CD4-positive, alpha-beta T cell treated with Interleukin-17A for 4 hours (primary cell): ENCODE data around the gene TM4SF20.

ENCODE experiments used
- DNase-seq: peaks from one replicate; pipeline ENCODE4 v3.0.0-alpha.2; 2020; ENCODE audit warnings: mixed read lengths

Gene TM4SF20

GRCh38 chr2:227317834-227318233, 61.3 kb downstream of the TM4SF20 start:
- no peak for DNase-seq

DNA sequence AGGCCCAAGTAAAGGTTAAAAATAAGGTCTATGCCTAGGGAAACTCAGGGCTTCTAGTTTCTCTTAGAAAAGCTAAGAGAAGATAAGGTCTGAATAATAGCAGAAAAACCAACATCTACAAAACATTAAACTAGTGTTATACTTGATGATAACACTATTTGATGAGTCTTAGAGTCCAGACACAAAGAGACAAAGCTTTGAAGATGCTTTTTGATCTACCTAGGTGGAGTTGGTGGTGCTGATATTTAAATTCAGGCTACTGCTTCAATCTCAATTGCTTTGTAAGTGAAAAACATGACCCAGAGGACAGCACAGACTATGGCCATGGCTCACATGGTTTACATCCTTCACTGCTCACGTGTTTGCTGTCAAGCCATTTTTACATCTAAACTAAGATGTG, 65.8 kb downstream of the TM4SF20 start:
- no peak for DNase-seq

DNA sequence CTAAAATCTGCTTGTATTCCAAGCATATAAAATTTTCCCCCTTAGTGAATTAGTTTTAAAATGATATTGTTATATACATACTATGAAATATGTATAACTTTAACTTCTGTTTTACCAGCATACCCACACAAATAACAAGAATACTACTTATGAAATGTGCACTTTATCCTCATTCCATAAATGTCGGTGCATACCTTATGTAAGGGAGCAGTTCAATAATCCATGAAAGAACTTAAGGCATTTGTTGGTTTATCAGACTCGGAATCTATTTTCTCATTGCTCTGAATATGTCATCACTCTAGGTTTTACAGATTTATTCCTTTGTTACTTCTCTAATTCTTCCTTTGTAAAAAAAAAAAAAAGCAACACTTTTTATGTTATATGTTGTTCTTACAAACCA, 66.5 kb downstream of the TM4SF20 start:
- no peak for DNase-seq
